Stimulated activated CD8-positive, alpha-beta memory T cell treated with anti-CD3 and anti-CD28 coated beads, Interleukin-12 subunit alpha, Interleukin-12 subunit beta, amount 100 ng/mL, for 4 hours (primary cell): ENCODE measurements around the gene LRRC8C.
"Not testable (repeated sequence)": the region's sequence is repeated elsewhere in the genome, so short reads cannot be mapped to it uniquely, and the experiment has no call there.

Experiments used
- DNase-seq: peaks from one replicate; pipeline ENCODE4 v3.0.0-alpha.2; 2020; ENCODE audit warnings: low read depth

LRRC8C gene

GRCh38 chr1:89632657-89633247 is at the start of gene LRRC8C:
Gene LRRC8C (plus strand): TSS chr1:89633120. CDS start chr1:89686474, 53,354 bp downstream.
- DNase-seq: peak; percentile 86

- DNase-seq: no peak
Measured at GRCh38 chr1:89584211-89584610, 48.7 kb upstream of the LRRC8C start.

- DNase-seq: no peak
Measured at GRCh38 chr1:89584781-89585180, 48.1 kb upstream of the LRRC8C start.

- DNase-seq: no peak
Measured at GRCh38 chr1:89587729-89588161, 45.2 kb upstream of the LRRC8C start.

- no peak for DNase-seq
Measured at GRCh38 chr1:89588480-89588879, 44.4 kb upstream of the LRRC8C start.

GRCh38 chr1:89589515-89589914 is 43.4 kb upstream of the LRRC8C start:
- no peak for DNase-seq

- no peak for DNase-seq
Measured at GRCh38 chr1:89590341-89591080, 42.4 kb upstream of the LRRC8C start.

GRCh38 chr1:89592861-89593302 is 40.0 kb upstream of the LRRC8C start:
- DNase-seq: not testable (repeated sequence)

- DNase-seq: no peak
Measured at GRCh38 chr1:89594096-89594740, 38.7 kb upstream of the LRRC8C start.

- DNase-seq: no peak
Measured at GRCh38 chr1:89596698-89597097, 36.2 kb upstream of the LRRC8C start.

- DNase-seq: no peak
Measured at GRCh38 chr1:89598450-89599331, 34.2 kb upstream of the LRRC8C start.

GRCh38 chr1:89599332-89599630 is 33.6 kb upstream of the LRRC8C start:
- DNase-seq: no peak

- DNase-seq: no peak
Measured at GRCh38 chr1:89600451-89601224, 32.3 kb upstream of the LRRC8C start.

- DNase-seq: no peak
Measured at GRCh38 chr1:89602871-89603404, 30.0 kb upstream of the LRRC8C start.

- no peak for DNase-seq
Measured at GRCh38 chr1:89603651-89604413, 29.1 kb upstream of the LRRC8C start.

GRCh38 chr1:89604414-89604735 is 28.5 kb upstream of the LRRC8C start:
- DNase-seq: no peak

GRCh38 chr1:89605692-89606091 is 27.2 kb upstream of the LRRC8C start:
- DNase-seq: no peak

GRCh38 chr1:89606227-89606980 is 26.5 kb upstream of the LRRC8C start:
- no peak for DNase-seq

- DNase-seq: no peak
Measured at GRCh38 chr1:89607156-89607555, 25.8 kb upstream of the LRRC8C start.
